SKM-1 treated with dmso at 0.1 percent for 144 hours (cell line): ENCODE data around the gene LAD1.

Experiments used
- DNase-seq: peaks from one replicate; lab custom pipeline; 2025; ENCODE audit not compliant: unreplicated experiment; lab: John Stamatoyannopoulos, UW

The LAD1 gene

DNA sequence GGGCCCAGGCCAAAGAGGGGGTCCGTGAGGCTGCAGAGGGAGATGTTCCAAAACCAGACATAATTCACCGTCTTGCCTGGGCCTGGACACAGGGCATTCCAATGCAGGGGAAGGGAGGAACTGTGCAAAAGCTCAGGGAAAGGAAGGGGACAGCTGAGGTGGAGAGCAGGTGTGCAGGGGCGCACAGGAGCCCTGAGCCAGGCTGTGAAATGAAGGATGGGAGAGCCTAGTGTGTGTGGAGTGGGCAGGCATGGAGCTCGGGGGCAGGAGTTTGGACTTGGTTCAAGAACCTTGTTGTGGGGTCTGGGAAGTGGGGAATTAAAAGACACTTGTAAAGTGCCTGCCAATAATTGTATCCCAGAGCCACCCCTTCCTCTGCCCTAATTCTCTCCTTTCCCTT is 20.1 kb upstream of the LAD1 start:
- no peak for DNase-seq

DNA sequence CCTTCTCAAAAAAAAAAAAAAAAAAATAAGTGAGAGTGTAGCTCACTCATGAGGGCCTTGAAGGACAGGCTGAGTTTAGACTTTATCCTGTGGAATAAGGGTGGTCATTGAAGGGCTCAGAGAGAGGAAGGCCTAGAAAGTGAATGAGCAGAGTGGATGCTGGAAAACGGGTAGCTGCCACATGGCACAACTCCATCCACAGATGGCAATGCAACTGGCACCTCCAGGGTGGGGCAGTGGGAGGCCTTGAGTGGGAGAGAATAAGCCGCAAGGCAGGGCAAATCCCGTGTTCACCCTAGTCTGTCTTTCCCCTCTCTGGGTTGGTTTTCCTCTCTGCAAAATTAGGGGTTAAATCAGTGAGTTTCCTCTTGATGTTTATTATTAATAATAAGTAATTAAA is 19.3 kb upstream of the LAD1 start:
- DNase-seq, result no peak

DNA sequence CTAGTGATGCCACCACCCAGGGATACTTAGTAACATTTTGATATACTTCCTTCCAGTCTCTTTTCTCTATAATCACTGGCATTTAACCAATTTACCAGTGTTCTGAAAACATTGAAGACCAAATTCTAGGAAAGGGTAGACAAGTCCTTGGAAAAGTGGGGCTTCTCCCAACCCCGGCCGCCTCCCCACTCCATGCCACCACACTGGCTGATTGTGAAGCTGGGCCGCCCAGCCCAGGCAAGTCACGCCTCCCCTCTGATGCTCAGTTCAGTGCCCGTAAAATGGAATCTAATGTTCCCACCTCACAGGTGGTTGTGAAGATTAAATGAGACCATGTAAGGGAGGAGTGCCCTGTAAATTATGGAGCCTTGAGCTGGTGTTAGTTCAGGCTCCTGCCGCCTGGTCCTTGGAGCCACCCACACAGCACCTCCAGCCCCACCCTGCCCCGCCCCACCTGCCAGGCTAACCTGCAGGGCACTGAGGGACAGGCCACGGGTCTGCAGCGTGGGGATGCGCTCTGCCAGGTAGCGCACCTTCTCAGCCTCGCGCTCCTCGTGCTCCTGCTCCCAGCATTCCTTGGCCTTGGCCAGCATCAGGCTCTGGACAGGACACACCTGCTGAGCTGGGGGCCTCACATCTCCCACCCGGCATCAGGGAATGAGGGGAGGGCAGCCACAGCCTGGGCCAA is 15.1 kb upstream of the LAD1 start:
- no peak for DNase-seq

DNA sequence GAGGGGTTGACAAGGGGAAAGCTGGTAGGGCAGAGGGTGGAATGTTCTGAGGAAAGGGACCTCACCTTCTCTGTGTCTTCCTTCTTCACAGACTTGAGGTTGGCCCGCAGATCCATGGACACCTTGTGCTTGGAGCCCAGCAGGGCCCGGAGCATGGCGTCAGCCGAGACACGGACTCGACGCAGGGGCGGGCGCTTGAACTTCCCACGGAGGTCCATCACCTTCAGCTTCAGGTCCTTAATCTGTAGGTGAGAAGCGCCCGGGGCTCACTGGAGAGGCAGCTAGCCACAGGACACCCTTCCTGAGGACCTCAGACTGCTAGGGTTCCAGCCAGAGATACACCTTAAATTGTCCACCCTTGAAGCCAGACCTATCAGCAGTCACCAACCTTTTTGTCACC is 12.2 kb upstream of the LAD1 start:
- no peak for DNase-seq

DNA sequence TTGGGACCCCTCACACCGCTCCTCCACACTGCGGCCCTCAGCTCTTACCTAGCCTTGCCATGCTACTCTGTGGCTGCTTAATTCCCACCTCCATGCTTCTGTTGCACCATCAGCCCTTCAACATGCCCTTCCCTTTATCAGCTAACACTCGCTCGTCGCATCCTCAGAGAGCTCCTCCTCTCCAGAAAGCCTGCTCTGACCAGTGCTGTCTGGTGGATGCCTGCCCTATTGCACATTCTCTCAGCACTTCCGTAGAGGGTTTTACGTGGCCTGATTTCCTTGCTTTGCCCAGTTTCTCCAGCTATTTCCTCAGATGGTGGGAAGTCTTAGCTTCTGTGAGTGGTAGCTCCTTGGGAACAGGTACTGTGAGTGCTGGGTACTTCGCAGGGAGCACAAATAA is 10.3 kb upstream of the LAD1 start:
- DNase-seq, result no peak

DNA sequence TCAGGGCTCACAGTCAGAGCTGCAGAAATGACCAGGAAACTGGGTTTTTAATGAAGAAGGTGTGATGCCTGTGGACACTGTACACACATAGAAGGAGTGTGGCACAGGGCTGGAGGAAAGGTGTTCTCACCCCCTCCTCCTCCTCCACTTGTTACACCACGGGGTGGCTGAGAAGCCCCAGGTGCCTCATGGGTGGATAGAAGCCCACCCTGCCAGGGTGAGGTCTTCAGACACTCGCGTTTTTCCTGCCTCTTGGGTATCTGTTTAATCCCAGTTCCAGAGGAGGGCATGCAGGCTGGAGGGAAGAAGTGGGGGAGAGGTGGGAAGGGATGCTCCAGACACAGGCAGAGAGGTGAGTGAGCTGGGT is 9.7 kb upstream of the LAD1 start:
- DNase-seq, result no peak

DNA sequence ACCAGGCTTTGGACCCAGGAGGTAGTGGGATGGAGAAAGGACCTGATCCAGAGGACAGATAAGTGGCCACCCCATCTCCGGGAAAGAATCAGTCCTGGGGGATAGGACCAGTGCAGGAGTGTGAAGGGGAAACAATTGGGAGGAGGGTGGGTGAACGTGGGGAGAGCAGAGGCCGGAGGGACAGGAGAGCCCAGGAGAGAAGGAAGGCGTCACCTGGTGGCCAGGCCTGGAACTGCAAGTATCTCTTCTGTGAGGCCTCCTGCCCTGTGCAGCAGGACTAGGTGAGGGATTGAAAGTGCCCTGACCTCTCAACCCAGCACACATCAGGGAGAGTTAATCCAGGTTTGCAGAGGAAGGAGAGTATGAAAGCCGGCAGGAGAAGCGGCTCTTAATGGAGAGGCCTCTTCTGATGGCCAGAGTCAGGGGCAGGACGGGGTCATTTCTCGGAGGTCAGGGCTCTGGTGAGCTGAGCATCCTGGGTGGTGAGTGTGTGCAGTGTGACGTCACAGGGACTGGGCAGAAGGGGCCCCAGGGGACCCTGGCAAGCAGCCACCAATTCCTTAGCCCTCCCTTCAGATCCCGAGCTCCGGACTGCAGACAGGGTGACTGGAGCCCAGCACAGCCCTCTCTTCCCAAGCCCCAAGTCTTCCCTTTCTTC is 9.2 kb upstream of the LAD1 start:
- DNase-seq, result peak; percentile 82

DNA sequence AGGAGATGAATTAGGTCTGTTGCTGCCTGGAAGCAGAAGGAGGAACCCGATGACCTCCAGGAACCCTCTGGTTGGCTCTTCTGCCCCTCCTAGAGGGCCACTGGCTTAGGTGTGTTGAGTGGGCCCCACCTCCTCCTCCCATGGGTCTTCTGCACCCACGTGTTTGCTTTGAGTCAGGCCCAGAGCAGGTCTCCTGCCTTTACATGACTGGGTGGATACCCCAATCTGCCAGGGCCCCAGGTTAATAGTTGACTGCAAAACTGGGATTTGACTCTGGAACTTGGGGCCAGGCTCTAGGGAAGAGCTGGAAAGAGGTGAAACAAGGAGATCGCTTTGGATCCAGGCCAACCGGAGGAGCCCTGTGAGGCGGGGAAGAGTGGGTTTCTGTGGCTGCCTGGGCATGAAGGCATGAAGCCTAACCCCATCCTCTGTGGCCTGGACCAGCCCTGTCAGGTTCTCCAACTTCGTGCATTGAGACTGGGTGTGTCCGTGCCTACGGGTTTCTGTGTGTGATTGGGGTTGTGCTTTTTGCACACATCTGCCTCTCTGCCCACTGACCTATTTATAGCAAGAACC is 7.8 kb upstream of the LAD1 start:
- DNase-seq, result no peak

DNA sequence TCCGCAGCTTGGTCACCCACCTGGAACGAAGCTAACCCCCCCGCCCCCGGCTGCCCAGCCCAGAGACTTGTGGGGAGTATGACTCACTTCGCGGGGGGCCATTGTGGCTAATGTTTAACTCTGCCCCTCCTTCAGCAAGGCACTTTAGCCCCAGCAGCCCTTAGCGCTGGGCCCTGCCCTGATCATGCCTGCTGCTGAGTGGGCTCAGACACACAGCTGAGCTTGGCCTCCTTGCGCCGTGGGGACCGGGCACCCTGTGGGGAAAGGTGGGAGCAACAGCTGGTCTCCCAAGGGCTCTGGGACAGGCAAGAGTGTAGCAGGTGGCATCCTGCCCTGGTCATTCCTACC is 6.3 kb upstream of the LAD1 start:
- DNase-seq, result no peak

DNA sequence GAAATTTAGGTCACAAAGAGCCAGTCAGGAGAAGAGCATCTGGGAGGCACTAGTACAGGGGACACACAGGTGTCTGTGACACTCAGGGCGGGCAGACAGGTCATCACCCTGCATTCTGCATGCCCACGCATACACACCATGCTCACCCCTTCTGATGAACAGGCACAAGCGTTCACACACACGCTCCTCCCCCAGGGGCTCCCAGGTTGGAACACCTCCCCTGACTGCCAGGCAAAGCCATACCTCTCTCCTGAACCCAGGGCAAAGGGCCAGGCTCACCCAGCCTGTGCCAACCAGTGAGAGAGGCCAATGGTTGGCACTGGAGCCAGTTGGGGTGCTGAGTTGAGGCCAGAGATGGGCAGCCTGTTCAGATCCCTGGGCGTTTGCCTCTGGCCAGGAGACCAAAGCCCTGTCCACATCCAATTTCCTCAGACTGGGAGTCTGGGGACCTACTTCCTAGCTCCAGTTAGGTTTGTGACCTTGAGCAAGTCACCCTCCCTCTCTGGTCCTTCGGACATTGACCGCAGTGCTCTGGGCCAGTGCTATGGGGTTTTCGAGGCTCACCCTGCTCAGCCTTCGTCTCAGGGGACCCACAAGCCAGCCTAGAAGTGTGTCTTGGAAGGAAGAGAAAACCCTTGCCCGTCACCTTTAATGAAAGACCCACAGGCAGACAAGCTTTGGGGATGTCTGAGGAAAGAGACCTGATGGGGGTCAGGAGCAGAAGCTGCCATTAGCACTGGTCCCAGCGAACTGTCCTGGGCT is 5.8 kb upstream of the LAD1 start:
- no peak for DNase-seq

DNA sequence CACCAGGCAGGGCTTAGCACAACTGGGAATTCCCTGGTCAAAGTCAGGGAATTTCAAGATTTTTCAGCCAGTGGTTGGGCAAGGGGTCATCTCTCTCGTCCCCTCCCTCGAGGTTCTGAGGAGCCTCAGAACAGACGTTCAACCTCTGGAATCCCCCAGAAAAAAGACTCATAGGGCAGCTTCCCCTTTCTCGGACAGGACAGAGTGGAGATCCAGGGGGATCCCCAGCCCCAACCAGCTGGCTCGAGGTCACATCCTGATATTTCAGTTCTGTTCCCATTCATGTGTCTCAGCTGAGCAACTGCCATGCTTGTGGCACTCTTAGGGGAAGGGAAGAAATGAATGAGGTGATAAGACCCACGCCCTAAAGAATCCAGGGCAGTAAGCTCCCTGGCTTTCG is 4.9 kb upstream of the LAD1 start:
- no peak for DNase-seq

DNA sequence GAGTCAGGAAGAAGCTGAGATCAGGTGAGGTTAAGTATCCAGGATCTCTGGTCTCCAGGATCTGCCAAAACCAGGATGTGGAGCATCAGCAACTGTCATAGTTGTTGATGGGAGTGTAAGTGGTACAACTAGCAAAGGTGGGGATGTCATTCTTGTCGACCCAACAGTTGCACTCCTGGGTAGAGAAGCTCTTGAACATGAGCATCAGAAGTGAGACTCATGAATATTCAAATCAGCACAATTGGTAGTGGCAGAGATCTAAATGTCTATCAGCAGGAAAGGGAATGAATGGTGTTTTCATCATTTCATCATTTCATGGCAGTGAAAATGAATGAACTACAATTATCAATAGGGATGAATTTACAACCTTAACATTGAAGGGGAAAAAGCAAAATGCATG is 4.2 kb upstream of the LAD1 start:
- DNase-seq, result no peak

DNA sequence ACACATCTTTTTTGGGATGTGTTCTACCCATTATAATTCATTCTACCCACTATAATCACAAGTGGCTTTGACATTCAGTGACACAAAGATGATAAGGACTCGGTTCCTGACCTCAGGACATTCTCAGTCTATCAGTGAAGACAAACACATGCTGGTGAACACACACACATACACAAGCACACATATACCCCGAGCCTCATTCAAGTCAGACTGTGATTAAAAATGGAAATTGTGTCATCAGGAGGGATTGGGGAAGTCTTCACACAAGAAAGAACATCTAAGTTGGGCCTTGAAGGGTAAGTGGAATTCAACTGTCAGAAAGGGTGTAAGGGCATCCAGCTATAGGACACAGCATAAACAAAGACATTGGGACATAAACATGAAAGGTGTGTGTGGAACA is 2.6 kb upstream of the LAD1 start:
- no peak for DNase-seq

DNA sequence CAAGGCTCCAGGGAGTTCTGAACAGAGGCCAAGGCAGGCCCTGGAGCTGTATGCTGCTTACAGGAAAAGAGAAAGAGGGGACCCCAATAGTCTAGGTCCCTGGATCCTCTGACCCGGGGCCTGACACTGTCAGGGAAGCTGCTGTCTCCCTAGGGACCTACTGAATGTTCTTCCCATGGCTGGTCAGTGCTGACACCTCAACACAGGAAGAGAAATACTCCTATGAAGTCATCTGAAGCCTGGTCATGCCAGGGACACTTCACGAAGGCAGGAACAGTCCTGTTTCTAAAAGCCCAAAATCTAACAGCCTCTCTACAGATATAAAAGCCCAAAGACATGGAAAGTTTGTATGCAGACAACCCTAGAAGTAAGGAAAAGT is 1.7 kb upstream of the LAD1 start:
- DNase-seq, result no peak

DNA sequence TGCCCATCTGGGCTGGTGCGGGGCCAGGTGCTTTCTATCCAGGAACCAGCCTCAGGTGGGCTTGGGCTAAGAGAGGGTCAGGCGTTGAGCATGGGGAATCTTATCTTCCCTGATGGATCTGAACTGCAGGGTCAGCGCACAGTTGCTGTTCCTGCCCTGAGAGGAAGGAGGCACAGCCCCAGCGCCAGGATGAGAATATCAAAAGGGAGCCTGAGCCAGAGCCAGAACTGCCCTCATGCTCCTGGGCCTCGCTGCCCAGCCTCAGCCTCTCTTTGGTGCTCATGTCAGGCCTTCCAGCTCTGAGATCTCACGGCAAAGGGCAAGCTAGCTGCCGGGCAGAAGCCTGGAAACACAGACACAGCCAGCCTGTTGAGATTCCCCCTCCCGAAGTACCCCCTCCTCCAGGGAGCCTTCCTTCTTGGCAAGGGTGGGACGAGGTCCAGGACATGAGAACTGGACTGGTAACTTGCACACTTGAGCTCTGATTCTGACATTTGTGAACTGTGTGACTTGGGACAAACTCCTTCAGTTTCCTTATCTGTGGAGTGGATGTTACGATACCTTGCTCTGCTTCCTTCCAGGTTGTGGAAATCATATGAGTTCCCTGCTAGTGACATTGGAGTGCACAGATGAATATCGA is 1.2 kb upstream of the LAD1 start:
- DNase-seq, result no peak

DNA sequence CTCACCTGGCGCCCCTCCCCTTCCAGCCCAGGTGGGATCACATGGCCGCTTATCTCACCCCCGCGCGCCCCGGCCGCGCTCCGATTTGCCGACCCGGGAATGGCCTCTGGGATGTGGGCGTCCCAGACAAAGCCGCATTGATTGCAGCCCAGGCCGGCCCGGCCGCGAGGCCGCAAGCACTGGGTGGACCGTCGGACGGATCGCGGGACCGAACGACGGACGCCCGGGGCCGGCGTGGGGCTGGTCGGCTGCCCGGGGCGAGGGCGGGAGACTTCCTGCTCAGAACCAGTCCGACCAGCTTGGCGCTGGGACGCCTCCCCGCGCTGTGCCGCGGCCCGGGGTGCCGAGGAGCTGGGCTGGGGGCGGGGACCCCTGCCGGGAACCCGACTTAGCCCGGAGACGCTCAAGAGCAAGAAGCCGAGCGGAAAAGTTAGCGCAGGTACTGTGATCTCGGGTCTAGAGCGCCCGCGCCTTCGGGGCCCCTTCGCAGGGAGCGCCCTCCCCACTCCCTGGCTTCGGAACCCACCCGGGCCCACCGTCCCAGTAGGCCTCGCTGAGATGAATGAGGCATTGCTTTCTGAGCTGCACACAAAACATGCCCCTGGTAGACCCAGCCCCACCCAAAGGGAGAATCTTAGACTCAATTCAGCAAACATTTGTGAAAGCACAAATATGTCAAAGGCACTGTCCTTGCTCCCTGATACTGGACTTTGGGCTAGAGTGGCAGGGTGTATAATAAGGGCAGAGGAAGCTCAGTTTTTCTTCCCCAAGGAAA is 415 bp upstream of the LAD1 start:
- no peak for DNase-seq

DNA sequence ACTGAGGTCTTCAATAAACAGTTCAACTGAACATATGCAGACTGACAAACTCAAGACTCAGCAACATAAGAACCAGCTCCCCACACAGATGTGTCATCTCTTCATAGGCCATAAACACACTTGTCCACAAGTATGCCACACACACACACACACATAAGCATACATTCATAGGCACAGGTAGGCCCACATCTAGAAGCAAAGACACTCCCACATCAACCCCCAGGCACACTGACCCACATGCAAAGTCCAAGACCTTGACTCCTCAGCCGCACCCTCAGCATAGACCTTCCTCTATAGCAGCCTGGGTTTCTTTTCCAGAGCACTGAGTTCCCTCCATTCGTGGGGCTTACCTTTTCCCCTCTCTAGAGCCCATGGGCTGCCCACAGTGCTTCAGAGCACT is 1.4 kb downstream of the LAD1 start:
- DNase-seq, result no peak

DNA sequence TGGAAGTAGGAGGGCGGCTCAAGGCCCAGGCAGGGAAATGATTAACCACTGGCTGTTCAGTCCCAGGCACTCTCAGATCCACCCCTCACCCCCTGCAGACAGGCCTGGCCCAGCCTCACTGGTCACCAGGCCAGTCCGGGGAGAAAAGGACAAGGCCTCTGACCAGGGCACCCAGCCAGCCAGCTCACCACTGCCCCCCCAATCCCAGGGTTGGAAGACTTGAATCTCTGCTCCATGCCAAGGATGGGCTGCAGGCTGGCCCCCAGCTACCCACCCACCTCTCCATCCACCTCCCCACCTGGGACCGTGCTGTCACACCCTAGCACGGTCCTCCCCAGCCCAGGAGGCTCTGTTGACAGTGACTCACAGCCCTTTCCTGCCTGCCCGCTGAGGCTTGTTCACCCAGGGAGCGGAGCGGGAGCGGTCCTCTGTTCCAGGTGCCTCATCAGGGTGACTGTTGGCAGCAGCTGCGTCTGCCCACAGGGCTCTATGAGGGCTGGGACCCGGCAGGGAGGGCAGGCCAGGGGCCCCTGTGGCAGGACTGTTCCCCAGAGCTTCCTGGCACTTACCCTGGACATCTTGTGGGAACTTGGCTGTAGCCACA is 2.2 kb downstream of the LAD1 start:
- no peak for DNase-seq

DNA sequence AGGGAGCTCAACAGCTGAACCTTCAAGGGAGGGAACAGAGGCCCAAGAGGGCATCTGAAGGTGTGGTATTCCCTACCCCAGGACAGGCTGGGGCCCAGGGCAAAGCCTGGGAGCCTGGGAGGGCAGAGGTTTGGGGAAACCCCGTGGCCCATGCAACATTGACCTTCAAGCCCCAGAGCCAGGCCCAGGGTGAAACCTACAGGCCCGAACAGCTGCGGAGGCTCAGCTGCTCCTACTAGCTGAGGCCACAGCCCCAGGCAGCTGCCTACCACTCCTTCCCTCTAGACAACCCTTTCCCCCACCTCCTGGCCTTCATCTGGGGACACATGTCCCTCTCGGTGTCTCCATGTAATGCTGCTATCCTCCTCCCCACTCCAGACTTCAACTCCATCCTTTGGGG is 3.2 kb downstream of the LAD1 start:
- DNase-seq, result no peak

DNA sequence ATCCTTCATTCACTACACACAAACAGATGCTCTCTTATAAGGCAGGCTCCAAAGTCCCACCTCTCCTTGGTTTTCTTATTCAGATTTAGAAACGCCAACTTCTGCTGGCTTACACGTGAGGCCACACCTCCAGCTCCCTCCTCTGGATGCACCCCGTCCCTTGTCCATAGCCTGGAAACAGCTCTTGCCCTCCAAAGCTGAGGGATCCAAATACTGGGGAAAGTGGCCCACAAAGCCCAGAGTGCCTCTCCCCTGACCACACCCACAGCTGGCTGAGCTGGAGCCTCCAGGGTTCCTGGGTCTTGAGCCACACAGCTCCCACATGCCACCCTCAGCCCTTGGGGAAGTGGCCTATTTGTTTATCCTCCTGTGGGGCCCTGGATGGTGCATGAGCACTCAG is 4.5 kb downstream of the LAD1 start:
- DNase-seq, result no peak

DNA sequence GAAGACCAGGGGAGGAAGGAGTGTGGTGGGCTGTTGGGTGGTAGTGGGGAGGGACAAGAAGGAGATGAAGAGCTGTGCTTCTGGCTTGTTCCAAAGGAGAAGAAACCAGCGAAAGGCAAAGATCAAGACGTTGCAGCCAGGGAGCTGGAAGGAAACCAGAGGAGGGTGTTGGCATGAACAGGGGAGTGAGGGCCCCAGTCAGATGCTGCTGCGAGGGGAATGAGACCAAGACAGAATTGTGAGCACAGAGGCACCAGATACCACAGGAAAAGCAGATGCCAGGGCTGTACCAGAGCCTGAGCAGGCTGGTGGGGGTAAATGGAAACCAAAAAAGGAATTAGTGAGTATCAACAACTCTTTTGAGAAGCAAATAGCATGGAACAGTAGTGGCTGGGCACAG is 6.0 kb downstream of the LAD1 start:
- no peak for DNase-seq
